Sciatic nerve (tissue), 2 donors: ENCODE measurements around the gene AP3S1. TPM values are rescaled to one million over a fixed set of nuclear protein-coding genes. Genes with fewer than 3 reads are reported as not detected.
"Not testable (repeated sequence)": the region's sequence is repeated elsewhere in the genome, so short reads cannot be mapped to it uniquely, and the experiment has no call there.

Experiments used
- ATAC-seq: fragments of 200-7000 bp; cut with Tn5 transposase; one replicate; pipeline ENCODE4 v1.9.1; 2020; ENCODE audit warnings: mild to moderate bottlenecking, moderate library complexity
- DNase-seq: peaks from one replicate; pipeline ENCODE4 v3.0.0-alpha.2; 2020; ENCODE audit warnings: low spot score
- intact Hi-C: fragments of 100-400 bp; cut with DNase I; formaldehyde crosslinking; loops from one replicate; pipeline ENCODE4 v1.14.2; 2022
- total RNA-seq: library from RNA; stranded (reverse); fragmentation: NEBNext Ultra II Directional; extraction: Animal tissue kit (Norgen Biotek cat#: 25700); gene quantifications from one replicate; pipeline ENCODE4 v1.2.1, GENCODE V29; 2021
- donor health status: DM: no; HTN: no; CAD: no.
- donor health status: DM: no; HTN: no; CAD: no.

AP3S1 gene
- total RNA-seq, 1 donor from 2014 or later = 106 TPM

DNA sequence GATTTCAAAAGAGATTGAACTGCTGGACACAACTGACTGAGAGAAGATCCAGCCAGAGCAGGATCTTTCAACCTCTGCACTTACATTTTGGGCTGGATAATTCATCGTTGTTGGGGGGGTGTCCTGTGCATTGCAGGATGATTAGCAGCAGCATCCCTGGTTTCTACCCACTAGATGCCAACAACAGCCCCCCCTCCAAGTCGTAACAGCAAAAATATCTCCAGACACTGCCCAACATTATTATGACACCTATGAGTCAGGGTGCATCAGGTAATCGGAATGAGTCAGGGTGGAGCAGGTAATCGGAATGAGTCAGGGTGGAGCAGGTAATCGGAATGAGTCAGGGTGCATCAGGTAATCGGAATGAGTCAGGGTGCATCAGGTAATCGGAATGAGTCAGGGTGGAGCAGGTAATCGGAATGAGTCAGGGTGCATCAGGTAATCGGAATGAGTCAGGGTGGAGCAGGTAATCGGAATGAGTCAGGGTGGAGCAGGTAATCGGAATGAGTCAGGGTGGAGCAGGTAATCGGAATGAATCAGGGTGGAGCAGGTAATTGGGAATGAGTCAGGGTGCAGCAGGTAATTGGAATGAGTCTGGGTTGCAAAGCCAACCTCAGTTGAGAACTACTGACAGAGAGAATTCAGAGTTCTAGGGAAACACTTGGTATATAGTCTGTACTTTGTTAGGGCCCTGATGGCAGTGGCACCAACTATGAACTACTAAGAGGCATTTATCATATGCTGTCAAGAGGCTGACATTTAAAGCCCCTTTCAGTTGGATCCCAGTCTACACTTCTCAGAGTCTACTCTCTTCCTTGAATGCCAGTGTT is 87.1 kb downstream of the AP3S1 start:
- intact Hi-C loops, DNase-seq, ATAC-seq: not testable (repeated sequence)

DNA sequence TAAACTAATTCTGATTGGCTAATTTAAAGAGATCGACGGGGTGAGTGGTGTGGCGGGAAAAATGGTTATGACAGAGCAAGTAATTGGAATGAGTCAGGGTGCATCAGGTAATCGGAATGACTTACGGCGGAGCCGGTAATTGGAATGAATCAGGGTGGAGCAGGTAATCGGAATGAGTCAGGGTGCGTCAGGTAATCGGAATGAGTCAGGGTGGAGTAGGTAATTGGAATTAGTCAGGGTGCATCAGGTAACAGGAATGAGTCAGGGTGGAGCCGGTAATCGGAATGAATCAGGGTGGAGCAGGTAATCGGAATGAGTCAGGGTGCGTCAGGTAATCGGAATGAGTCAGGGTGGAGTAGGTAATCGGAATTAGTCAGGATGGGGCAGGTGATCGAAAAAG is 88.4 kb downstream of the AP3S1 start:
- intact Hi-C loops, ATAC-seq, DNase-seq: not testable (repeated sequence)

DNA sequence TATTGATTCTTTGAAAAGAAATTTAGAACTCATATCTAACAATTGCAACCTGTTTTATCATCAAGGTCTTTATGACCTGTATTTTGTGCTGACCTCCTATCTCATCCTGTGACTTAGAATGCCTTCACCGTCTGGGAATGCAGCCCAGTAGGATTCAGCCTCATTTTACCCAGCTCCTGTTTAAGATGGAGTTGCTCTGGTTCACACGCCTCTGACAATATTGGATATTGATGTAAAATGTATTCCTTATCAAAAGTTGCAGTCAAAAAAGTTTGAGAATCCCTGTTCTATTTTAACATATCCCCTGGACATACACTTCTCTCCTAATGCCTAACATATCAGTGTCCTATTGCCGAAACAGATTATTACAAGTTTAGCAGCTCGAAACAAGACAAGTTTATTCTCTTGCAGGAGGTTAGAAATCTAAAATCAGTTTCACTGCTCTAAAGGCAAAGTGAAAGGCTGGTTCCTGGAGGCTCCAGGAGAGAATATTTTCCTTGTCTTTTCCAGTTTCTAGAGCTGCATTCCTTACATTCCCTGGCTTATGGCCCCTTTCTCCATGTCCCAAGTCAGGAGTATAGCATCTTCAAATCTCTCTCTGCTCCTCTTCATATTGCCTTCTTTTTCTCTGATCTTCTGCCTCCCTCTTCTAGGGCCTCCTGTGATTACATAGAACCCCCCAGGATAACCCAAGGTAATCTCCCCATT is 89.0 kb downstream of the AP3S1 start:
- intact Hi-C loops = no loop called here
- no peak for DNase-seq
- ATAC-seq = no peak

DNA sequence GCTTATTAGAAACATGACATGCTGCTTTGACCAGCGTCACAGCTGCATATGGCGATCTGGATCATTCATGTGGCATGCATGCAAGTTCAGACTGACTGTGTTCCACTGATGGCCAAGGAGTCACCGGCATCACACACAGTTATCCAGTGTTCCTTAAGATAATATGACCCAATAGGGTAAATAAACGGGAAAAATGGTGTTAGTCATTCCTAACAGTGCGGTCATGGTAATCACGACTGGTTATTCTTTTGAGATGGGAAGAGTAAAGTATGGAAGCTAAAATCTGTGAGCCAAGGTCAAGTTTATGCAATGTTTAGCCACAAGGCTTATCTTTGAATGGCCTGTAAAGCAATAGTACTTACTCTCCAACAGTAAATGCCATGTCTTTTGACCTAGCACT is 91.3 kb downstream of the AP3S1 start:
- DNase-seq (no peak), ATAC-seq (no peak)
- intact Hi-C loops = no loop called here

DNA sequence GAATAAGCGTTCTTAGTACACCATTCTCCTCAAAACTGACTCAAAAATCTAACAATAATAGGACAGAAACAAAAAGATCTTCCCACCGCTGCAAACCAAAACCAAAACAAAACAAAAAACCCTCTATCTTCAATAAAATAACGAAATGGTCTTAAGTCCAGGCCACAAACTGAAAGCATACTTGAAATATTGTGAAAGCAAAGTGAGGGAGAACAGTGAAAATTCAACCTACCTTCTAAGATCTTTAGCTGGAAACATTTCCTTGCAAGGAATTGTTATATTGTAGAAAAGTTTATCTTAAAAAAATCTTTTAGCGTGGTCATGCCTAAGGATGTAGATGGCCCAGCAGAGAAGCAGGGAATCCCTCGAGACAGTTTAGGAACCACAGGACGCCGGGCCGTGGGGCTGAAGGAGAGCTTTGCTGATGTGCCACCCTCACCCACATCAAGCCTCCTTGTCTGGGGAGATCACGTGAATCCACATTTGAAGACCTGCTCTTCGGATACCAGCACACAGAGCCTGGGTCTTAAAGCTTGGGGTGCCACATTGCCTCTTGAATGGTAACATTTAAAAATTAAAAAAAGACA is 92.7 kb downstream of the AP3S1 start:
- ATAC-seq (no peak), DNase-seq (no peak)
- intact Hi-C loops = no loop called here

DNA sequence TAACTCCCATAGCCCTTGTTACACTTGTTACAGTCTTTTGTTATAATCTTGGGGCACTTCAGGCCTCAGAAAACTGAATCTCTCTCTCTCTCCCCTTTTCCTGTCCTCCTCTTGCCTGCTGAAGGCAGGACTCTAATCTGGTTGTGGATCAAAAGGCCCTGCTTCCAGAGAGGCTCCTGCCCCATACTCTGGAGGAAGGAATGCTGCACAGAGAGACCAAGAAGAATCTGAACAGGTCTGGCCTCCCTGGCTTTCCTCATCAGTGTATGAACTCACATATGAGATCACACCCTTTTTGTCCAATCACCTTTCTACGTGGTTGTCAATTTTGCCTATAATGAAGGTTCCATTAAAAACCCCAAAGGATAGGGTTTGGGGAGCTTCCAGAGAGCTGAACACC is 94.3 kb downstream of the AP3S1 start:
- no peak for DNase-seq
- intact Hi-C loops = no loop called here
- no peak for ATAC-seq

DNA sequence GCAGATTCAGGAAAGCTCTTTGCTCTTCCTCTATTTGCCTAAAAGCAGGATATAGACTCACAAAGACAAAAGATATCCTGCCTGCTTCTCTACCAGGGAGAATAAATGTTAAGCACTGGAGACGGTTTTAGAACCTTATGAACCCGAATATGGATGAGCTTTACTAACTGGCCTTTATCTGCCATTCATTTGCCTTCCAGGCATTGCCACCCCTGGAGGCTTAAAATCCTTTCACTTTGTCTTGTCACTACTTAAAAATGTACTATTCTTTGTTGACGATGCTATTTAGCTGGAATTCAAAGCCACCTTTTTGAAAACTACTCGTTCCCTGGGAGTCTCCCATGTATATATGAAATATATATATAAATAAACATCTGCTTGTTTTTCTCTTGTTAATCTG is 97.3 kb downstream of the AP3S1 start:
- ATAC-seq = no peak
- DNase-seq = no peak
- intact Hi-C loops = no loop called here

DNA sequence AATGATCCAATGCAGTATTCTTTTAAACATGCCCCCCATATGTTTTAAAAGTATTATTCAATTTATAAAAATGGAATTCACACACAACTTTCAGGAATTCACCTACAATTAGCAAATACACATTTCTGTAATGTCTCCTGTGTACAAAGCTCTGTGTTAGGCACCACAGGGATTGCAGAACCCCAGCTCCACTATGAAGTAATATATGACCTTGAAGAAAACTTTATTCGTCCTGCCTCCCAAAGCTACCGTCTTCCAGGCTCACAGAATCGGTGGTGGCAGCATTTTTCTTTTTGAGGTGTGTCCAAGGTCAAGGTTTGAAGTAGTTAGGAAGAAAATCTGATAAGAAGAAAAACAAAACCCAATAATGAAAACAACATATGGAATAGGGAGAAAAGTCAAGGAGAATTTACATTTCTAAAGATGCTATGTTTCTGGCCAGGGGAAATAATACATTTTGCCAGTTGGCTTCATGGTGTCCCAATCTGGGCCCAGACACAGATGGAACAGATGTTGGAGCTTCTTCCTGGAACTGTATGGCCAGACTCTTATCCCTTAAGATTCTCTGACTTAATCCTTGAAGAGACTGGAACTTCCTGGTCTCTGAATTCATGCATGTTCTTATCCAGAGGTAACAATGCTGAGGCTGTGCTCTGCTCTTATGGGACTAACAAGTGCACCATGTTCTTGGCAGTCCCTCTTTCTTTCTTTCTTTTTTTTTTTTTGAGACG is 98.5 kb downstream of the AP3S1 start:
- ATAC-seq (peak; percentile 49), DNase-seq (no peak)
- intact Hi-C loops = no loop called here

DNA sequence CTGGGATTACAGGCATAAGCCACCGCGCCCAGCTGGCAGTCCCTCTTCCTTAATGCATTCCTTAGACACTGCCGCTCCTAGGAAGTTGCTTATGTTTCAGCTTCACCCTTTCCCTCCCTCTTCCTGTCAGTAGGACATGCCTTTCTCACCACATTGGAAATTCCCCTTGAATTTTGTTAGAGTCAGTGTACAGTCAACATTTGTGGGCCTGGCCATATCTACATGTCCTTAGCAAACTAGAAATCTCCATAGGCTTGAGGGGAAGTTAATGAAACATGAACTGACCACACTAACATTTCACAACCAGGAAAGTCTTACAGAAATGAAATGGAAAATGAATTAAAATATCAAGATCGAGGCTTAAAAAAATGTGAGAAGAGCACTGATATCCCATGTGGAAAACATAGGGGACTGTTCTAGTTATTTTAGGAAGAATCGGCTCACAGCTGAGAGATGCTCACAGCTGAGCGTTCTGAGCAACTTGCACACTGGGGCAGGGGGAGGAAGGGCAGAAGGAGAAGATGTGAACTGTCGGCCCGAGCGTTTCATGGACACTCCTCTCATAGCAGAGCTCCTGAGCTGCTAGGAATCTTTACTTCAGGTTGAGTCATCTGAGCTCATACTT is 99.4 kb downstream of the AP3S1 start:
- ATAC-seq (peak; percentile 30), DNase-seq (no peak)
- intact Hi-C loops = no loop called here

DNA sequence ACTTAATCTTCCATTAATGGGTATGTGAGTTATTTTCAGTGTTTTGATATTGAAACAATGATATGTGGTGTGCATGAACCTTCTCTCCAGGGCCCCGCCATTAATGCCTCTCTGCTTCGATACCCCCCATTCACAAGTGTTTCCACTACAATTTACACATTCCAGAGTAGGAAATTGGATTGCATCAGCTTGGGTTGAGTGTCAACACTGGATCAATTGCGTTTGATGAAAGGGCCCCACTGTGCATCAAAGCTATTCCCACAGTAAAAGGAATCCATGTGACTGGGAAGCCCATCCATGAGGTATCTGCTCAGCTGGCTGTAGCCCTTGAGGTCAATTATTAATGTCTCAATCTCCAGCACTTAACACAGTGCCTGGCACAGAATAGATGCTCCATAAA is 102.8 kb downstream of the AP3S1 start:
- ATAC-seq (no peak), DNase-seq (no peak)
- intact Hi-C loops = no loop called here

DNA sequence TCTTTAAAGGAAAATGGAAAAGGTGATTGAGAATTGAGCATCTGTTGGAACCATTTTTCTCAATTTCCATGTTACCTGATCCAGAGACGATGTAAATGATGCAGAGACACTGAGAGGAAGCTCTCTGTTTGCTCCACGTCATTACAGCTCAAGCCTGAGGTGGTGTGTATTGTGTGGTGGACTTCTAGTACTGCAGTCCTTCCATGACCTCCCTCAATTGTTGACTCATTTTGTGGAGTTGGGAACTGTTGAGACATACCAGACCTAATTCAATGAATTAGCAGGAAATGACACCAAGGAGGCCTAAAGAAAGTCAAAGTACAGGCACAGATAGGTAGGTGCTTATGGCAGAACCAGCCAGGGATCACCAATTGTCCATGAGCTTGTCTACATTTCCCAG is 104.9 kb downstream of the AP3S1 start:
- ATAC-seq (no peak), DNase-seq (no peak)
- intact Hi-C loops = no loop called here

DNA sequence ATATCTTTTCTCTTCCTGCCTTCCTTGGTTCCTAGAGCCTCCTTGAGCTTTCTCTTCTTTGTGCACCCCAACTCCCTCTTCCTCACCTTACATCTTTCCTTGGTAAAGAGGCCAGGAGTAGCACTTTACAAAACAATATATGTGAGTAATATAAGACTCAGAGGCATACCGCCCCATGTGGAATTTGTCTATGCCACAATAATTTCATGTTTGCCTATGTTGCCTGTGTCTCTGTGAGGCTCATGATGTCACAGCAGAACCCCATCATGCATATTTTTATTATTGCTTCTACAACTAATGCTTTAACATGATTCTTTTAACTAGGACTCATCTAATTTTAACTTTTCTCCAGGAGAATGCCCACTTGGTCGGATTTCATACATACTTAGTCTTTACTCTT is 105.5 kb downstream of the AP3S1 start:
- no peak for ATAC-seq
- intact Hi-C loops = no loop called here
- DNase-seq = no peak

DNA sequence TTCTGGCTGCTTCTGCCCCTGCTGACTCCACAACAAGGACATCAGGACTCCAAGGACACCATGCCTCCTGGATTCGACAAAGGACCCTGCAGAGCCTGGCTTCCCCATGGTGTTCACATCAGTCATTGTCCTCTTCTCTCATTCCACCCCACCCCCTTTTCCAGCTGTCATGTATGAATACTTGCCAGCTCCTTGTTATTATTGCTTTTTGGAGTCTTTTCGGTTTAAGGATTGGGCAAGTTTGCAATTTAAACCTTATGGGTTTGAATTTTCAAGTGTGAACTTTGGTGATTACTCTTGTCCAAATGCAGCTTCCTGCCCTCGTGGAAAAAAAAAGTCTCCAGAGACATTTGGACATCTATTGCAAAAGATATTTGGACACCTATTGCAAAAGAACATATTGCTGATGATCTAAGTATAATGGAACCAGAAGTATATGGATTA is 106.4 kb downstream of the AP3S1 start:
- intact Hi-C loops = no loop called here
- DNase-seq (no peak), ATAC-seq (peak; percentile 42)

DNA sequence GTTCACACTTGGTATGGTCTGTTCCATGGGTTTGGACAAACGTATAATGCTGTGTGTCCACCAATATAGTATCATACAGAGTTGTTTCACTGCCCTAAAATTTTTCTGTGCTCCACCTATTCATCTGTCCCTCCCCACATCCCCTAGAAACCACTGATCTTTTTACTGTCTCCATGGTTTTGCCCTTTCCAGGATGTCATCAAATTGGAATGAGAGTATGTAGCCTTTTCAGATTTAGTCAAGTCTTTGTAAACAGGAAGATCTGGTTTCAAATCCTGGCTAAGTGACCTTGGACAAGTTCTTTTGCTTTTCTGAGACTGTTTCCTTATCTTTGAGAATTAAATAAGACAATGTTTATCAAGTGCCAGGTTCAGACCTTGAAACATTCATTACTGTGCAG is 107.4 kb downstream of the AP3S1 start:
- DNase-seq (no peak), ATAC-seq (no peak)
- intact Hi-C loops = no loop called here

DNA sequence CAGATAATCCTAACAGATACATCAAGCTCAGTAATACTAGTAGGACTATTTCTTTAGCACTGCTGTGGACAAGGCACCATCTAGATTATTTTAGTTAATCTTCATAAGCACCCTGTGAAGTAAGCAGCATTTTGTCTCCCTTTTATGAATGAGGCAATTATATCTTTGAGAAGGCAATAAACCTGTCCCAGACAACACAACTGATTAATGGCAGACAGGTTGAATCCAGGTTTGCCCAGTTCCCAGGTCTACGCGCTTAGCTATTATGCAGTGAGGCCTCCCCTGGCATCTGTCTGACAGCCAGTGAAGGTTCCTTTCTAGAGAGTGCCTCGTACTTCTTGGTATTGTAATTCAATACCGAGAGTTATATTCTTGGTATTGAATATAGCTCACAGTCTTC is 110.9 kb downstream of the AP3S1 start:
- intact Hi-C loops = no loop called here
- DNase-seq = no peak

DNA sequence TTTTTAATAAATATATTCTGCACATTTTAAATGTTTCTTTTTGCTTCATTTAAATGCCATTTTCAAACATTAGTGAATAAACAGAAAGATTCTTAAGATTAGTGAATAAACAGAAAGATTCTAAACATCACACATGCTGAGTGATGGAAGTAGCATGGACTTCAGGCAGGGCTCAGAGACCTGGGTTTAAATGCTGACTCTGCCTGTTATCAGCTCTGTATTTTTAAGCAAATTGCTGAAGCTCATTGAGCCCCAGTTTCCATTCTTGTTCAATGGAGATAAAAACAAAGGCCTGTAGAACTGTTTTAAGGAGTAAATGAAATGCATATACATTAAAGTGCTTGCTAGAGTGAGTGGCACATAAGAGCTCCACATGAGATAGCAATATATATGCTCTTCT is 112.4 kb downstream of the AP3S1 start:
- ATAC-seq = no peak
- DNase-seq = no peak
- intact Hi-C loops = no loop called here

More for the DNA sequence above, 110.9 kb downstream of the AP3S1 start:
- ATAC-seq = no peak

DNA sequence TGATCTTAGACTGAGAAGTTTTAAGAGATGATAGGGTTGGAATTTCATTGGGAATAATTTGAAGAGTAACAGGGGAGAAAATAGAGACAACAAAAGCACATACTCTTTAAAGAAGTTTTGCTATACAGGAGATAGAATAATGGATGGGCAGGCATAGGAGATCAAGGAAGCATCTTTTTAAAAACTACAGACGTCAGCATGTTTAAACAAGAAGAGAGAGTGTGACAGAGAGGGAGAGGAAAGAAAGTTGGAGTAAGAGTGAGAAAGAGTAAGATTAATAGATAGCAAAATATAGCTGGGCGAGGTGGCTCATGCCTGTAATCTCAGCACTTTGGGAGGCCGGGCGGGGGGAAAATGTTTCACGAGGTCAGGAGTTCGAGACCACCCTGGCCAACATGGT is 115.2 kb downstream of the AP3S1 start:
- ATAC-seq = no peak
- DNase-seq = no peak
- intact Hi-C loops = no loop called here

DNA sequence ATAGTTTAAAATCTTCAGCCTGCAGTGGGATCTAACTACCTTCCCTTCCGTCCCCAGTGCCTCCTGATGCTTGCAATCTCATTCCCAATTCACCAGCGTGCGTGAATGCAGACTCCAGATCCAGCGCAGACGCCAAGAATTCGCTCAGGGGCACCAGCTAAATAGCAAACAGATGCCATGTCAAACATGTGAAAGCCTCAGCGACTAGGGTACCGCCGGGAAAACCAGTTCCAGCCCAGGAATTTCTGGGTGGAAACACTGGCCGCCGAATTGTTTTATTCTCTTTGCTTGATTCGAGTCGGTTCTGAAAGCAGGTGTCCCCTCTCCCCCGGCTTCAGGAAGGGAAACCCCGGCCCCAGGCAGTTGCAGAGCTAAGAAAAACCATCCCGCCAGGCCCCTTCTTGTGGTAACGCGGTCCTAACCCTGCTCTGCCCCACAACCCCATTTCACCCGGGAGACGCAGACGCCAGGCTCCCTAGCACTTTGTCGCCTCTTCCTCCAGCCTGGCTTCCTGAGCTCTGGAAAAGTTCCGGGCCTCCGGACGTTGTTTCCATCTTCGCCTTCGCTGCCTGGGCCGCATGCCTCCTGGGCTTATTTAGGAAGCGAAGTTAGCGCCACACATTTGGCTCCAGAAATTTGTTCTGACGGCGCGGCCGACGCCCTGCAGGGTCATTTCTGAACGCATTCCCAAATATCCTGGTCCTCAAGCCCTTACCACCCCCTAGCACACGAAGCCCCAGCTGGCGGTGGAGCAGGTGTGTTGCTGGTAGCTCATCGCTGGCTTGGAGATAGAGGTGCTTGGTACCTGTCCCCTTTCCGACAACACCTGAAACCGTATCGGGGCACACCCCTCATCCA is 119.9 kb downstream of the AP3S1 start:
- ATAC-seq = peak; percentile 14
- no peak for DNase-seq
- intact Hi-C loops = no loop called here
